ENCODE results near the gene DLD.
"Not testable (repeated sequence)": the region's sequence is repeated elsewhere in the genome, so short reads cannot be mapped to it uniquely, and the experiment has no call there.

DLD gene

DNA sequence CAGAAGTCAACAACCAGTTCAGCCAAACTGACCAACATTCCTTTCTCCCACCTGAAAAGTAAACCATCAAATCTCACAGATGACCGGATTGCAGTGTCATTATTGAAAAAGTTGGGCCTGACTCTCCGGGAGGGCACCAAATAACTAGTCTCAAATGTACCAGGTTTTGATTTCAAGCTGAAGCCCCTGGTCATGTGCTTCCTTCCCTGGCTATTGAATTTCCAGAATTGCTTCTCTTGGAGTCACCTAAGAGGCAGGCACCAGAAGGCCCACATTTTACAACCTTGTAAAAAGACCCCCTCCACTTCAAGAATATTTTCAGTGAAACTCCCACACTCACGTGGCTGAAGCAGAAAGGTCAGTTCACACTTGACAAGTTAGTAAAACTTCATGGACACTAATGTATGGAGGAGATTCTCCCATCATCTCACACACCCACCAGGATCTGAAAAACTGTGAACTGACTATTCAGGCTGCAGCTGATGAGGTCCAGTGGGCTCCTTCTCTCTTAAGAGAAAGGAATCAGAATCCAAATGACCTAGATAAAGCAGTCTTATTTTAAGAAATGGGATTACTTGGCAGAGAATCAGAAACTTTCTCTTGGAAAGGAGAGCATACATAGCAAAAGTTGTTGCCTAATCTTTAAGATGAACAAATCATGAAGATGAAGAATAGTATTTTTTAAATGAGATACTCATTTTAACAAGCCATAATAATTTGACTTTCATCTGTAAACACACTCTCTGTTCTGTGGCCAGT is 53.6 kb downstream of the DLD start:
- DNase-seq (ENCODE audit: low spot score): no peak

DNA sequence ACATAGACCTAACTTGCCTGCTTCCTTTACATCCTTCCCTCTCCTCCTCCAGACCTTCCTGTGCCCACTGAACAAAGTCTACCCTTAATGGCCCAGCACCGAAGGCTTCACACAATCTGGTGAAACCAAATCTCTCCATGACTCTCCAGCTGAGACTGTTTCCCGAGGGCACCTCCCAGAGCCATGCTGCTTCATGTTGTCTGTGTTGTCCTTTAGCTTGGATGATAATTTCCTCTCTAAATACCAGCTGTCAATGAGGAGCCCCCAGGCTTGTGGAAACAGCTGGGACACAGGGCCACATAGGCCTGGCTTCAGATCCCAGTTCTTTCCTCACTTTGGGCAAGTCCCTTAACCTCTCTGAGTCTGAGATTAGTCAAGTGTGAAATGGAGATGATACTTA is 54.3 kb downstream of the DLD start:
- no peak for DNase-seq (ENCODE audit: low spot score)

DNA sequence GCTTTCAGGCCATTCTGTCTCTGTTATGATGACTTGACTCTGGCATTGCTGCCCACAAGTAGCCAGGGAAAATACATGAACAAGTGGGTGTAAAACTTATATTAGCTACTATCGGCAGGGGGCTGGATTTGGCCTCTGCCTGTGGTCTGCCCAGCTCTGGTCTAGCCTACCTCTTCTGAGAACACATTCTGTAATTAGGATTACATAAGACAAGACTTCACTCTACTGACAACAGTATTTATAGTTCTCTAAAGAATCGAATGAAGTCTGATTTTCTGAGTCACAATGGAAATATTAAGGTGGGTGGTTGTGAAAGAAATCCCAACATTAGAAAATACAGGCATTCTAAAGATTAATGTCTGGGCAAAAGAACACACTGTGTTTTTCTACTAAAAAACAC is 55.5 kb downstream of the DLD start:
- no peak for DNase-seq (ENCODE audit: low spot score)

DNA sequence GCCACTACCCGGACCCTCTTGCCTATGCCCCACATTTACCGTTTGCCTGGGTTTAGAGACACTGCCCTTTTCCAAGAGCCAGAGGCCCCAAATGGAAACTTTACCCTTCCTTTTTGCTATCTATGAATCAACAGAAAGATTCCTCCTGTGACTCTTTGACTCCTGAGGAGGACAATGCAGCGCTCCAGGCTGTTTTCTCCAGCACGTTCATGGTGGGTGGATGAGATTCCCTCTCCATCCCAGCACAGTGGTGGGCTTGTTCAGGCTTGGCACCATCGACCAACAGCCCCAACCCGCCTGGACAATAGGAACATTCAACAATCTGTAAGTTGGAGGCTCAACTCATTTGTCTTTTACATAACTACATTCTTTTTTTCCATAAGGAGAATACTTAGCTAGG is 55.9 kb downstream of the DLD start:
- DNase-seq (ENCODE audit: low spot score): no peak

DNA sequence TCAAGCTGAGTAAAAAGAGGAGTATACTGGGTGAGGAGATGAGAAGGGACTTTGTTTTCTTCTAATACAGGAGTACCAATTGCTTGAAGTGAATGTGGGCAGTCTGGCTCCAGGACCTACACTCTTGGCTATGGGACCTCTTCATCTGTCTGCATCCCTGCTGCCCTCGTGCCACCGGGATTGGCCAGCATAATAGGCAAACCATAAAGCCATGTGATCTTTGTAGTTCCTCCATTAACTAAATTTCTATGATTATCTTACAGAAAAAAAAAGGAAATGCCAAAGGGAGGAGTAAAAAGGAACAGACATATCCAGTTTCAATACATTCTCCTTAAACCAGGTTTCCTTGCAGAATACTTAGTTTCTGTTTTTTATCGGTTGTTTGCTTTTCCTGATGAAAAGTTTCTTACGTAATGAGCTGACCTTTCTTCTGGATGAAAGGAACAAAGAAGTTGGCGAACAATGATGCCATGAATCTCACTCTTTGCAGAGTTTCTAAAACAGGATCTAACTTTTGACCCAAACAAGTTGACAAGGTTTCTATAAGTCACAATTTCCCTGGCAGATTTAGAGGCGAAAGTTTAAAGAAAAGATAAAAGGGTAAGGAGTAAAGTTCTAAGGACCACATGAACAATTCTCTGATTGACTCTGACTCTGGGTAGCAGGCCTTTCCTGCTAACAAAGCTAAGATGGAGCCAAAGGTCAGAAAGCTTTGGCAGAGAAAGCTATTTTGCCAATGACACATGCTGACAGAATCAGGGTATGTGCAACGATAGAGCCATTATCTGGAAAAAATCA is 57.9 kb downstream of the DLD start:
- no peak for DNase-seq (ENCODE audit: low spot score)

DNA sequence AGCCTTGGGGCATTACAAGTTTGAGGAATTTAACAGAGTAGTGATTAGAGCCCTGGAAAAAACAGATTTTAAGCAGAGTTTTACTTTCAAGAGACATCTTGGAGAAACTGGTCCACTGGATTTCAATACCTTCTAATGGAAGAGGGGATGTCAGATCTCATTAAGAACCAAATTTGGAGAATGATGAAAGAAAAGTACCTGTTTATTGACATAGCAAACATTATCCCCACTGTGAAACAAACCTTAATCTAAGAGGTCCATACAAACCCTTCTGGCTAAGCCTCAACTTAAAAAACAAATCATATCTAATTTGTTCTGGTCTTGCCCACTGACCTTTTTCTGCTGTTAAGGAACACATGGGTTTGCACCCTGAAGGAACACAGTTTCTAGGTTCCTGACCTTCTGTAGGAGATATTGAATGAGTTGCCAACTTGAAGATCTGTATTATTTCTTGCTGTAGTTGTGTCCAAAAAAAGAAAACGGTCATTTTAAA is 58.5 kb downstream of the DLD start:
- DNase-seq (ENCODE audit: low spot score): no peak

DNA sequence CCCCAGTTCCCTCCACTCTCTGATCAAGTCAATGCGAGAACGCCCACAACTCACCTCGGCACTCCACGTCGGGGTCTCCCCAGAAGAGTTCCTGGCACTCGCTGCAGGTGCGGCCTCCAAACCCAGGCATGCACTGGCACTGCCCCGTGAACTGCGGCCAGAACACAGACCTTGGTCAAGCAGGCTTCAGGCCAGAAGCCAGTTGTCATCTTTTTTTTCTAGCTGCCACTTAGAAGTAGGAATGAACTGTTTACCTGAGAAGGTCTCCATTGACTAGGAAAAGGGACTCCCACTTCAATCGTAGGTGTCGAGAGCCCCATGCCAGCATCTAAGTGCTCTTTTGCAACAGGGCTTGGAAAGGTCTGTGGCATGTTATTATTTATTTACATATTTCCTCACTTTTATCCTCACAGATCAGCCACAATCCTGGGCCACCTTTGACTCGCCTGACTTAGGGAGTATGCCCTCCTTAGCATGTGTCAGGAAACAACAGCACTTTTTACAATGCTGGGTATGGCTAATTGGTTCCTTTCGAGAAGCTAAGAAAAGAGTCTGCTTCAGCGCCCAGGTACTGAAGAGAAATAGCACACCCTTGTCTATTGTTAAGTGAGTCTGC is 60.3 kb downstream of the DLD start:
- no peak for DNase-seq (ENCODE audit: low spot score)

DNA sequence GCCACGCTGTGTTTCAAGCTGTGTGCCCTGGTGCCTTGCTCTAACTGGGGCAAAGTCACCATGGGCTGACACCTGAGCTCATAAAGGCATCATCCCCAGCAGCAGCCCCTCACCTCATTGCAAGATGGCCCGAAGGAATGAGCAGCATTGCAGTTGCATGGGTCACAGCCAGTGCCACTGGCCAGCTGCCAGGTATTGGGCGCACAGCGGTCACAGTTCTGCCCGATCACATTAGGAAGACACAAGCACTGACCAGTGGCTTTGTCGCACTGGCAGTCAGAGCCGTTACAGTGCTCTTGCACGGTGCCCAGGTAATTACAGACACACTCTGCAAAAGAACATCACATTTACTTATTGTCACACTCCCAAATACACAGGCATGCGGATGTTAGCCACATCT is 60.9 kb downstream of the DLD start:
- no peak for DNase-seq (ENCODE audit: low spot score)

DNA sequence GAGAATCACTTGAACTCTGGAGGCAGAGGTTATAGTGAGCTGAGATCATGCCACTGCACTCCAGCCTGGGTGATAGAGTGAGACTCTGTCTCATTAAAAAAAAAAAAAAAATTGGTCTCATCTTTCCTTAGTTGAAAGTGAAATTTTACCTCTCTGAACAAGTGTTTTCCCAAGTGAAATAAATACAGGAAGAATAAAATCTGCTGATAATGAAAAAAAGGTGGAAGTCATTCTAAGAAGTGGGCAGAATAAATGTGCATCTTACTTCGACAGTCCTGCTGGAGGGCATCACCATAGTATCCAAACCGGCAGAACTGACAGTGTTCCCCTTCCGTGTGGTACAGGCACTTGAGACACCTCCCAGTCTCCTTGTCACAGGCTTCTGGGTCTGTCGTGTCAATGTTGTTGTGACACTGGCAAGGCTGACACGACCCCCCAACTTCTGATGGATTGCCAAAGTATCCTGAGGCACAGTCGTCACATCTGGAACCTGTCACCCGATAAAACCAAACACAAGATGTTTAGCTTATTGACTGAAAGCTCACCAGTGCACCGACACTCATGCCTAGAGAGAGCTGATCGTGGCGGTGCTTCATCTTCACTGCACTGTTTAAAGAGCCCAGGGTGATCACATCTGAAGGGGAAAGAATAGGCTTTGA is 62.4 kb downstream of the DLD start:
- DNase-seq (ENCODE audit: low spot score): no peak

DNA sequence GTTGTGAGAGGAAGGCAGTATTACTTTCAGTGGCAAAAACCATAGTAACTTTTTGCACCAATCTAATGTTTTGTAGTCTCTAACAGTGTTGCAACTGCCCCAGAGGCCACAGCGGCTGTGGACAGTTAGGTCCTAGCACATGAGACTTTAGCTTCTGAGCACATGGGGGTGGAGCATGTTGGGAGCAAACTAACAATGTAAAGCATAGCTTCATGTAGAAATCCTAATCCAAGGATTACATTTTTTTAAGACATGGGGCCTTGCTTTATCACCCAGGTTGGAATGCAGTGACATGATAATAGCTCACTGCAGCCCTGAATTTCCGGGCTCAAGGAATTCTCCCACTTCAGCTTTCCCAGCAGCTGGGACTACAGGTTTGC is 62.9 kb downstream of the DLD start:
- DNase-seq (ENCODE audit: low spot score): no peak

DNA sequence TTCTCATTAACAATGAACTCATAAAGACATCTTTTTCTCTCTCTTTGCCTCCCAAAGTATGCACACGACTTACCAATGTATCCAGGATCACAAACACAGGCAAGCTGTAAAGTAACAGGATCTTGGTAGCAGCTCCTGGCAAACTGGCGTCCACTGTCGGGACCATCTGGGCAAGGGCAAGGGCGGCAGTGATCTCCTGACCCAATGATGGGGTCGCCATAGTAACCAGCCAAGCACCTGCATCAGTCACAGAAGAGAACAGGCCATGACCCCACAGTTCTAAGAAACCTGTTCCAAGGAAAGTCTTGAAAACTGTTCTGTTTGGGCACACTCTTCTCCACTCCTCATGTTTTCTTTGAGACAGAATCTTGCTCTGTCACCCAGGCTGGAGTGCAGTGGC is 64.4 kb downstream of the DLD start:
- DNase-seq (ENCODE audit: low spot score): no peak

DNA sequence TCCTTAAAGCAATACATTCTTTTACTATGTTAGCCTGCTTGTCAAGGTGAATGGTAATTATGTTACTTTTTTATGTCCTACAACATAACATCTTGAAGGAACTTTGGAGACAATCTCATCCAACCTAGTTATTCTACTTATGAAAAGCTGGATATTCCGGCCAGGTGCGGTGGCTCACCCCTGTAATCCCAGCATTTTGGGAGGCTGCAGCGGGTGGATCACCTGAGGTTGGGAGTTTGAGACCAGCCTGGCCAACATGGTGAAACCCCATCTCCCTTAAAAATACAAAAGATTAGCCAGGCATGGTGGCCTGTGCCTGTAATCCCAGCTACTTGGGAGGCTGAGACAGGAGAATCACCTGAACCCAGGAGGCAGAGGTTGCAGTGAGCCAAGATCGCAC is 66.0 kb downstream of the DLD start:
- DNase-seq (ENCODE audit: low spot score): not testable (repeated sequence)

DNA sequence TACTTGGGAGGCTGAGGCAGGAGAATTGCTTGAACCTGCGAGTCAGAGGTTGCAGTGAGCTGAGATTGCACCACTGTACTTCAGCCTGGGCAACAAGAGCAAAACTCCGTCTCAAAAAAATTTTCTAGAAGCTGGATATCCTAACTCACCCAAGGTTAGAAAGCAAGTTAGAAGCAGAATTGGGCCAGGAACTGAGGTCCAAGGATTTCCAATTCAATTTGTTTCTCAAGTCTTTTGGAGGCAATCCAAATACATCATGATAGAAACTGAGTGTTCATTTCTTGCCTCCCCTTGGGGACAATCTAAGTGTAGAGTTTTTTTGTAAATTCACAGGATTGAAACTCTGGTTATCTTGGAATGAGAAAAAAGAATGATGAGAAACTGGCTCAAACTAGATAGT is 66.5 kb downstream of the DLD start:
- DNase-seq (ENCODE audit: low spot score): no peak

DNA sequence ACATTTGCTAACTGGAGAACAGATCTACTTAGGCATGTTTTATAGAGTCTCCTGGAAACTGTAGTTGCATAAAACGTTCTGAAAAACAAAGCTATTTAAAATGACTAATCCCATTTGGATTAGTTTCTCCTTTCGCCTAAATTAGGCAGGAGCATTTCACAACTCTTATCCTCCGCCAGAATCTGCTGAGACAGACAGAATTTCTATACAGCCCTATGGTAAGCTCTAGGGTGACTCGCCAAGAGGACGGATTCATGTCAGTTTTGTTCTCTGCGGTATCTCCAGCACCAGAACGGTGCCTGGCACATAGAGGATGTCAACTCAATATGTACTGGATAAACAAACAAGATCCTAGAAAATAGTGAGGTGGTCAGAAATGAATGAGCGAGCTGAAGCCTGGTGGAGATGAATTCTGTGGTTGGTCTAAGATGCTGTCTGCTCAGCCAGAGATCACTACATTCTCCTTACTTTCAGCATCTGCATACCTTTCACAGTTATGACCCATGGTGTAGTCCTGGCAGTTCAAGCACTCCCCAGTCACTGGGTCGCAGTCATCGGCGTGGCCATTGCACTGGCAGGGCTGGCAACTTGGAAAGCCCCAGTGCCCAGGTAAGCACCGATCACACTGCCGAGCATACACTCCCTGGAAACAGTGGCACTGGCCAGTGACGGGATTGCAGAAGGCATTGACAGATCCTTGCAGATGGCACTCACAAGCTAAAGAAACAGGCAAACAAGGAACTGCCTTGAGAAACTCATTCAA is 68.0 kb downstream of the DLD start:
- no peak for DNase-seq (ENCODE audit: low spot score)

DNA sequence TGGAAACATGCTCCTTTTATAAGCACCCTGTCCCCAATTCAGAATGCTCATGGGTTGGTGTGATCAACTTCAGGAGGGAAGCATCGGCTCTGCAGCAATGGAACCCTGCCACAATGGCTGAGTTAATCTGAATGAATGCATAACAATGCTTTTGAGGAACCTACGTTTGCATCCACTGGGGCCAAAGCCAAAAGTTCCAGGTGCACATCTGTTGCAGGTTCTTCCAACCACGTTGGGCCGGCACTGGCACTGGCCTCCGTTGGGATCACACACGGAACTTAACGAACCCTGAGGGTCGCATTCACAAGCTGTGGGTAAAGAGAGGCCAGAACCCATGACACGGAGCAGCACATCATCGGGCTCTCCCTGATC is 68.5 kb downstream of the DLD start:
- DNase-seq (ENCODE audit: low spot score): no peak

DNA sequence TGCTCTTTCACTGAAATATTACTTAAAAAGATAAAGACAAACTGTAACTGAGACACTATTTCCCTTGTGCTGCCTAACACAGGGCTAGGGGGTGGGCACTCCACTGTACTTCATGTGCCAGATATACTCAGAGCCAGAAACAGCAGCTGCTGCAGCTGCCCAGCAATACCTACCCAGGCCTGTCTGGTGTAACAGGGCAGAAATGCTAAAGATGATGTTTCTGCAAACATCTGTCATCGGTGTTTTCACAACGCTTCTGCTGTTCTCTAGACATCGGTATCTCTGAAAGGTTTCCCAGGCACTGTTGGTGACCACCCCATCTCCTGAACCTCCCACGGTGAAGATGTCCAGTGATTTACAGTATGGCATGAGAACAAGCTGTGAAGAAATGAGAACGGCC is 69.3 kb downstream of the DLD start:
- no peak for DNase-seq (ENCODE audit: low spot score)

DNA sequence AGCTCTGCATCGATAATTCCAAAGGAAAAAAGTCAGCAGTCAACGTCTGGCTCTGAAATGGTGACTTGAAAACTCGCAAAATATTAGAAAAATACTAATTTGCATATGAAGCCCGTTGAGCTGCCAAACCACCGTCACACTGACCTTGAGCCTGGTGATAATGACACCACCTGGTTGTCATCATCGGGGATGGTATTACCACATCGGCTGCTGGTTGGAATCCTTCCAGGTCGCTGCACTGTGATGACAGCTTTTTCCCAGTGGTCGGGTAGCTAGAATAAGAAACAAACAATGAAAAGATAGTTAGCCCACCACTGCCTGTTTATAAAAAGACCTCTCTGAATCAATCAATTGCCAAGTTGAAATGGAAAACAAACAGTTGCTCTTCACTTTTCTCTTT is 70.4 kb downstream of the DLD start:
- no peak for DNase-seq (ENCODE audit: low spot score)

DNA sequence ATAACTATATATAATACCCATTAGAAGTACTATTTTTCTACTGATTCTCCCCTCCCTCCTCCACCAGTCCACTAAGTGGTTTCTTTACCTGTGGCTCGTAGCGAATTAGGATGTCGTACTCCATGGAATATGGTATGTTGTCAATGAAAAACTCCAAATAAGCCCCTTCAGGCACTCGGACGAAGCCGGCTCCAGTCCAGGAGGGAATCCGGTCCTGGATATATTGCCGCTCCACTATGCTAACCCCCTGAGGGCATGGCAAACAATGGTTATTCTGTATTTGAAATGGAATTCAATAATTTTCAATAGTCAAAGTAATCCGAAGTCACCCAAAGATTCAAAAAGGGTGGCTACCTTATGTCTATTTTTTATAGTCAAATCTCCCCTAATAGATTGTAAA is 71.8 kb downstream of the DLD start:
- DNase-seq (ENCODE audit: low spot score): no peak

DNA sequence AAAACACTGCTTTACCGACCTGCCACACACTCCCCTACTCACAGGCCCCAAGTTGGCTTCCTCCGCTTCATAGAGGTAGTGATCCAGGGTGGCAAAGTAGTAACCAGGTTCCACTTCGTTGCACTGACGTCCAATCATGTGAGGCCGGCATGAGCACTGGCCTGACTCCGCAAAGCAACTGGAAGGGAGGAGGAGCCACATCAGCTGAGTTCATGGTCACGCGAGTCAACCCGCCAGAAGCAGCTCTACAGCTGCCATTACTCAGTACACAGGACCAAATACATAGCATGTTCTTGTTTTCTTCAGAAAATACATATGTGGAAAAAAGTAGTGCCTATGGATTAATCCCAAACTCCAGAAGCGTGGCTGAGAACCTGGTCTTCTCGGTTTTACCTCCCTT is 73.5 kb downstream of the DLD start:
- DNase-seq (ENCODE audit: low spot score): no peak

DNA sequence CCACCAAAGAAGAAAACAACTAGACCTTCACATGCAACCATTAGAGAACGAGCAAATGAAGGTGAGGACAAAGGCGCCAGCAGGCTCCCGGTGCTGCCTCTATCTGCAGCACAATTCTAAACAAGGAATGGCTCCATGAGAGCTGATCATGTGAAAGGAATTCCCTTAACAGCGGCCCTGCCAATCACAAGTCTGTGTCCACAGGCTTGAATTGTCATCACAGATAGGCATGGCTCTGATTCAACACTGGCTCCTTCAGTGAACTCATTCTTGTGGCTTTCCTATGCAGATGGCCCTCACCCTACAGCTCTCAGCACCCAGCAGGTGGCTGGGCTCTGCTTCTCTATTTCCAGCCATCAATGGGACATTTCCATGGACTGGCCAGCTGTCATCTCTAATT is 75.7 kb downstream of the DLD start:
- DNase-seq (ENCODE audit: low spot score): no peak

DNA sequence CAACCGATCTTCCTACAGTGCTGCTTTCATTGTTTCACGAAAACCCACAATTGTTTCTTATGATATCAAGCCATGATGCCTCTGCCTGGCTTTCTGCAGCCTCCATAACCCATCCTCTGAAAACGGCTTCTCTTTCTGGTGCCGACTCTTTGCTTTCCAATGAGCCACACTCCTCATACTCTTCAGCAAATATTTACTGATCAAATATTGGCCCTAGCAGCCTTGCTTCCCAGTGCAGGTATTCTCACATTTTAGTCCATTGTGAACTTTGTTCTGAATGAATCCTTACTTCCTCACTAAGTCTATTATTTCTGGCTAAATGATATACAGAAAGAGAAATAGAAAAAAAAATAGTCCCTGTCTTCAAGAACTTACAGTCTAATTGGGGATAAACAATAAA is 76.4 kb downstream of the DLD start:
- DNase-seq (ENCODE audit: low spot score): no peak

DNA sequence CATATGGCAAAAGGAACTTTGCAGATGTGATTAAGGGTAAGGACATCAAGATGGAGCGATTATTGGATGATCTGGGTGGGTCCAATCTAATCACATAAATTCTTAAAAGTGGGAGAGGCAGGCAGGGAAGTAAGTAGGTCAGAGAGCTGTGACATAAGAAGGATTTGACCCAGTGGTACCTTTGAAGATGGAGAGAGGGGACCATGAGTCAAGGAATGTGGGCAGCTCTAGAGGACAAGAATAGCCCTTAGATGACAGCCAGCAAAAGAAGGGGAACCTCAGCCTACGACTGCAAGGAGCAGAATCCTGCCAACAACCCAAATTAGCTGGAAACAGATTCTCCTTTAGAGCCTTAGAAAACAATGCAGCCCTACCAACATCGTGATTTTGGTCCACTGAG is 77.5 kb downstream of the DLD start:
- DNase-seq (ENCODE audit: low spot score): no peak
